ENCODE measurements around the gene RGS19.

Gene RGS19

DNA sequence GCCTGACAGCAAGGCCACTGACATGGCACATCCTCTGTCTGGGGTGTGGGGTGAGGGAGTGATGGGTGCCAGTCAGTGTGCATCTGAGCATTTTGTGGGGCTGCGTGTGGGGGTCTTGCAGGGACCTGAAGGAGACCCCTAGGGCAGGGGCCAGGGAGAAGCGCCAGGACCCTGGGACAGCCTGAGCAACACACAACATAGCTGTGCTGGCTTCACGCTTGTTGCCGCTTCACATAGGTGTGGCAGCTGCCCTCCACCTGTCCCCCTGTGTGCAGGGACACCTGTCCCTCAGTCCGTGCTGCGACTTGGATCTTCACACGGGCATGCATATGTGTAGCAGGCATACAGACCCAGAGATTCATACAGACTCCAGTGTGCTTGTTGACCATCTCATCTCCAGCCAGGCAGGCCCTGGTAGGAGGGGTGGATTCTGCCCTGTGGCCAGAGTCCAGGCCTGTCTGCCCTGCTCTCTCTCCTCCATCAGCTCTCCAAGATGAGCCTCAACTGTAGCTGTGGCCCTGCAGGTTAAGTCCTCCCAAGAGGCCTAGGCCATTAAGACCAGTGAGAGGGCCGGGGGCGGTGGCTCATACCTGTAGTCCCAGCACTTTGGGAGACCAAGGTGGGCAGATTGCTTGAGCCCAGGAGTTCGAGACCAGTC lies 31.2 kb upstream of the RGS19 start:
- Histone ChIP-seq H4K20me1 (peaks cover 0 to 38% (median 0%) of the 10 kb centered on the region in 11 experiments; a peak in 7 of 22 replicates), H3K27me3 (peaks cover 0 to 7% (median 0%) of the 10 kb centered on the region in 11 experiments; a peak in 3 of 22 replicates), H3K4me3 (no peak overlapping the region), H3K4me2 (peak overlapping the region in 9 of 11 experiments; percentile 56 to 89 (median 75); a peak in 16 of 22 replicates), H3K4me1 (peaks cover 34 to 78% (median 67%) of the 10 kb centered on the region in 10 experiments), H3K9ac (peak overlapping the region in 4 of 11 experiments; percentile 7 to 41 (median 15); a peak in 2 of 22 replicates), H3K36me3 (no peaks in the 10 kb centered on the region), H3K27ac (no peak overlapping the region), H3K9me3 (replicated peaks in 1 of 11) (no peaks in the 10 kb centered on the region)
- no peak for TF ChIP-seq Cebpa-rat (IDR thresholded peaks at IDR 0.05)

DNA sequence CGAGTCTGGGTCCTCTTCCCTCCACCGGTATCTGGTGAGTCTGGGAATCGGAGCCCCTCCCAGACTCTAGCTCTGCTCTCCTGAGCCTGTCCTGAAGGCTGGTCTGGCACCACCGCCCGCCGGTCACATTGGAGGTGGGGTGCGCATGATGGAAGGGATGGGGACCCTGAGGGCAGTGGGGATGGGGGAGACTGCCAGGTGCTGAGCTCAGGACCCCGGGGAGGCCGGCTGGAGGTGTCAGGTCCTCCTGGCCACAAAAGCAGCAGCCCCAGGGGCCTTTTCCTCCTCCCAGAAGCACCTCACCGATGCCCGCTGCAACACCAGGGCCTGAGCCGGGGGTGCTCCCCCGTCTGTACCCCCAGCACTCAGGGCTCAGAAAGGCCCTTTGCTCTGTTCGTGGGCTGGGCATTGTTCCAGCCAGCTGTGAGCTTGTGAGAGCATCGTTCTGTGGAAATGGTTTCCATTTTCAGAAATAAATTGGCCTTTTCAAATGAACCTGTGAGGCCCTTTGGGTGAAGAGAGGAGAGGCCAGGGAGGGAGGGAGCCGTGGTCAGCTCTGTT lies 30.6 kb upstream of the RGS19 start:
- TF ChIP-seq Cebpa-rat (IDR thresholded peaks at IDR 0.05), result no peak
- no peaks in the 10 kb centered on the region for H3K9me3 ChIP-seq (replicated peaks in 1 of 11)
- peaks cover 34 to 78% (median 67%) of the 10 kb centered on the region in 10 experiments for H3K4me1 ChIP-seq
- no peaks in the 10 kb centered on the region for H3K36me3 ChIP-seq
- no peak overlapping the region for H3K4me3 ChIP-seq
- peaks cover 0 to 35% (median 0%) of the 10 kb centered on the region in 11 experiments; a peak in 7 of 22 replicates for H4K20me1 ChIP-seq
- H3K27me3 ChIP-seq, result peaks cover 0 to 7% (median 0%) of the 10 kb centered on the region in 11 experiments; a peak in 3 of 22 replicates
- H3K9ac ChIP-seq, result peak overlapping the region in 4 of 11 experiments; percentile 7 to 41 (median 15); a peak in 2 of 22 replicates
- no peak overlapping the region for H3K27ac ChIP-seq
- peak overlapping the region in 9 of 11 experiments; percentile 56 to 89 (median 75); a peak in 17 of 22 replicates for H3K4me2 ChIP-seq

DNA sequence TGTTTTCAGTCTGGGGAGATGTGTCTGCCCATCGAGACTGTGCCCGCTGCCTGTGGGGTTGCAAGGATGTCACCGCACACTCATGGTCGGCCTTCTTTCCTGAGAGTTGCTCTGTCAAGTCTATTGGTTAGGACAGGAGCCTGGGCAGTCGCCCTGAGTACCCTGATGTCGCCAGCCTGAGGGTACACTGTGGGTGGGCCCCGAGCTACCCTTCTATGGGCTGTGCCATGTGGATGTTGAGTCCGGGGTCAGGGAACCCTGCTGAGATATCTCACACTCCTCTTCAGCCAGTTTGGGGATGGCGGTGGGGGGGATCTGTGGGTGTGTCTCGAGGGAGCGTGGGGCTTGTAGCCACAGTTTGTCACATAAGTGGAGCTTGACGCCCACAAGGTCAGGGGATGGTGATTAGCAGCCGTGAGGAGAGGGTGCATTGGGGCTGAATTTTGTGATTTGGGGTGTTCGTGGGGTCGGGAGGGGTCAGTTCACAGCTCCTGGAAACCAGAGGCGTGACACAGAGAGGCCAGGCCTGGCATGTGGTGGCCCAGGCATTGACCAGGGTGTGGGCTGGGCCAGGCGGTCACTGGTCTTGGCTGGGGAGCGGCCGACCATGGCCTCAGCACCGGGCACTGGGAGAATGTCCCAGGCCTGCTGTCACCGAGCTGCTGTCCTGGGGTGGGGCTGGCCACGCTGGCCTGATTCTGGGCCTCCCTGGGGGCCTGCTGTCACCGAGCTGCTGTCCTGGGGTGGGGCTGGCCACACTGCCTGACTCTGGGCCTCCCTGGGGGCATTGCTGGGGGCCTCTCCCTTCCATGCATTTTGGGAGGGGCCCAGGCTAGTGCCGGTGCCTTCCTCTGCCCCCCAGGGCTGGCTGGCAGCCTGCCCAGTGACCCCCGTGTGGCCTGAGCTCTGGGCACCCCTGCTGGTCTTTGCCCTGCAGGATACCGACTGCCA lies 29.7 kb upstream of the RGS19 start:
- peaks cover 0 to 10% (median under 1%) of the 10 kb centered on the region in 11 experiments; a peak in 9 of 22 replicates for H3K27me3 ChIP-seq
- TF ChIP-seq Cebpa-rat (IDR thresholded peaks at IDR 0.05), result no peak
- peak overlapping the region in 3 of 11 experiments; percentile 13 to 41 (median 18); a peak in 2 of 22 replicates for H3K9ac ChIP-seq
- H3K27ac ChIP-seq, result no peak overlapping the region
- no peak overlapping the region for H3K4me3 ChIP-seq
- H4K20me1 ChIP-seq, result peaks cover 0 to 37% (median 0%) of the 10 kb centered on the region in 11 experiments; a peak in 7 of 22 replicates
- peak overlapping the region in 9 of 11 experiments; percentile 56 to 89 (median 75); a peak in 17 of 22 replicates for H3K4me2 ChIP-seq
- no peaks in the 10 kb centered on the region for H3K9me3 ChIP-seq (replicated peaks in 1 of 11)
- peaks cover 34 to 75% (median 67%) of the 10 kb centered on the region in 10 experiments for H3K4me1 ChIP-seq
- no peaks in the 10 kb centered on the region for H3K36me3 ChIP-seq

DNA sequence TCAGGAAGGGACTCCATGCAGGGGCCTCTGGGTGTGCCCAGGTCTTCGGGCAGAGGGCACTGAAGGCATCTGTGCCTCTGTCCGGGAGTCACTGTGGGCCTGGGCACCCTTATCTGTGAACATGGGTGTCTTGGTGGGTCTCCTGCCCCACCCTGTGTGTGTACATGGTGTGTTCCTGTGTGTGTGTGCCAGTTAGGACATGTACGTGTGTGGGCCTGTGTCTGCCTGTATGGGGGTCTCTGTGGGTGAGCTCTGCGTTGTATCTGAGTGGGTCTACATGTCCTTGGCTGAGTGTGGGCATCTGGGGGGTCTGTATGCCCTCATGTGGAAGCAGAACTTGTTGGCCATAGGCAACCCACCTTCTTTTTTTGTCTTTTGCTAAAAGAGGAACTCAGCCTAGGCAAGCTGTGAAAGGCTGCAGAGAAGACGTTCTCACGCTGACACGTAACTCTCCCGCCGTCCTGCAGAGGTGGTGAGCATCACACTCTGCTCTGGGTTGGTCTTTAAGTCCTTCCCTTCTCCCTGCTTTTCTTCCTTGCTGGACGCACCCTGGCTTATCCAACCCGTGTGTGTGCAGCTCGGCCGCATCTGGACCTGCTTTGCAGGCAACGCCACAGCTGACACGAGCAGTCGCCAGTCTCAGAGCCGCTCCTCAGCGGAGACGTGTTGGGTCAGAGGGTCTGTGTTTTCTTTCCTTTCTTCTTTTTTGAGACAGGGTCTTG lies 28.6 kb upstream of the RGS19 start:
- H3K4me3 ChIP-seq, result no peak overlapping the region
- no peaks in the 10 kb centered on the region for H3K9me3 ChIP-seq (replicated peaks in 1 of 11)
- peak overlapping the region in 1 of 11 experiments; percentile 3; a peak in 1 of 22 replicates for H3K9ac ChIP-seq
- peak overlapping the region in 1 of 11 experiments; percentile 46; a peak in 2 of 22 replicates for H3K27ac ChIP-seq
- peaks cover 0 to 43% (median 0%) of the 10 kb centered on the region in 11 experiments; a peak in 7 of 22 replicates for H4K20me1 ChIP-seq
- peaks cover 32 to 75% (median 63%) of the 10 kb centered on the region in 10 experiments for H3K4me1 ChIP-seq
- TF ChIP-seq Cebpa-rat (IDR thresholded peaks at IDR 0.05), result no peak
- peak overlapping the region; percentile 56 to 89 (median 71) for H3K4me2 ChIP-seq
- H3K36me3 ChIP-seq, result no peaks in the 10 kb centered on the region
- peaks cover 6 to 17% (median 12%) of the 10 kb centered on the region in 11 experiments for H3K27me3 ChIP-seq

DNA sequence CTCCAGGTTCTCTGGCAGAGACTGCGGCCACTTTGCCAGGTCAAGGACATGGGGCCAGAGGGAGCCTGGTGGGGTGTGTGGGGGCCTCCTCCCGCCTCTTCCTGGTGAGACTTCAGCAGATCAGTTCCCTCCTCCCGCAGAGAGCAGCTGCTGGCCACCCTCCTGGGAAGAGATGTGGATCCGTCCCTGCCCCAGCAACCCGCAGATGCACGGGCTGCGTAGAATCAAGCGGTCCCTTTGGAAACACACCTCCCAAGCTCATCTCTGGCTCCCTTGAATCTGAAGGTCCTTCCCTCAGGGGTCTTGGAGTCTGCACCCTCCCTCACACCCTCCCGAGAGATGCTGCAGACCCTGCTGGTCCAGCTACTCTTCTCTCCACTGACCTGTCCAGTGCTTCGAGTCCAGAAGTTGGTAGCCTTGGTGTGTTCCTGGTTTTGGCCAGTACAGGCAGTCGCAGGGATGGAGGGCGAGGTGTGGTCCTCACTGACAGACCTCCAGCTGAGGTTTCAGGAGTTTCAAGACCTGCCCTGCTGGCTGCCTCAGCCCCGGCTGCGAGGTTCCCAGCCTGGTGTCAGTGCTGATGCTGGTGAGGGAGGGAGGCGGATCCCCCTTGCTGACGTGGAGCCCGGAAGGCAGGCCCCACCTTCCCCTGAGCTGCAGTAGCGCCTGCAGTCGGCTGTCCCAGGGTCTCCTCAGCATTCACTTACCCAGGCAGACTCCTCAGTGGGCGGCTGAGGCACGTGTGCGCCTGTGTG lies 27.8 kb upstream of the RGS19 start, which contains the start of gene NPBWR2:
TSS of gene NPBWR2 (minus strand) at position 585 of the 755 bp plus-strand sequence. CDS start 734 bp downstream, outside the sequence.
- Histone ChIP-seq H3K27me3 (peaks cover 14 to 21% (median 19%) of the 10 kb centered on the region in 11 experiments), H4K20me1 (peaks cover 0 to 45% (median 0%) of the 10 kb centered on the region in 11 experiments; a peak in 6 of 22 replicates), H3K36me3 (no peaks in the 10 kb centered on the region), H3K27ac (peak within 1 kb of the TSS in 1 of 11 experiments; percentile 46; a peak in 2 of 22 replicates), H3K4me2 (peak within 1 kb of the TSS; percentile 56 to 89 (median 71)), H3K4me1 (peaks cover 25 to 73% (median 59%) of the 10 kb centered on the region in 10 experiments), H3K9me3 (replicated peaks in 1 of 11) (no peaks in the 10 kb centered on the region), H3K4me3 (no peak within 1 kb of the TSS), H3K9ac (peak within 1 kb of the TSS in 1 of 11 experiments; percentile 3; a peak in 1 of 22 replicates)
- no peak for TF ChIP-seq Cebpa-rat (IDR thresholded peaks at IDR 0.05)

DNA sequence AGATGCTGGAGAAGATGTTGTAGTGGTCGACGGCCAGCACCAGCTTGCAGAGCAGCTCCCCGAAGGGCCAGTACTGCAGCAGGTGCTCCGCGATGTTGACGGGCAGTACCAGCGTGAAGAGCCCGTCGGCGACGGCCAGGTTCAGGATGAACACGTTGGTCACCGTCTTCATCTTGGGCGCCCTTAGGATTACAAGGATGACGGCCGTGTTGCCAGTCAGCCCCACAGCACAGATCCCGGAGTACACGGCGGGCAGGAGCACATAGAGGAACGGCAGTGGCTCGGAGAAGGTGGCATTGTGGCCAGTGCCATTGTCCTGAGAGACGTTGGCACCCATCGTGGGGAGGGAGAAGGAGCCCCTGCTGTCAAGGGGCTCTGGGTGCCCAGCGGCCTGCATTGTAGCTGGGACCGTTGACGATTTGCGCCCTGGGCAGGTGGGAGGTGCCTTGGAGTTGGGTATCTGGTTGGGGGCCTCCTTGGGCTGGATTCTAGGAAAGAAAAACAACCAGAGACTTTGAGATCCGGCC lies 27.2 kb upstream of the RGS19 start:
- Histone ChIP-seq H3K9me3 (replicated peaks in 1 of 11) (no peaks in the 10 kb centered on the region), H3K4me1 (peaks cover 22 to 71% (median 58%) of the 10 kb centered on the region in 10 experiments), H3K4me2 (peak overlapping the region in 6 of 11 experiments; percentile 71 to 89 (median 80); a peak in 2 of 22 replicates), H3K36me3 (no peaks in the 10 kb centered on the region), H3K4me3 (no peak overlapping the region), H3K27ac (no peak overlapping the region), H3K27me3 (peaks cover 20 to 28% (median 26%) of the 10 kb centered on the region in 11 experiments), H3K9ac (no peak overlapping the region), H4K20me1 (peaks cover 0 to 45% (median 2%) of the 10 kb centered on the region in 11 experiments; a peak in 9 of 22 replicates)
- no peak for TF ChIP-seq Cebpa-rat (IDR thresholded peaks at IDR 0.05)

DNA sequence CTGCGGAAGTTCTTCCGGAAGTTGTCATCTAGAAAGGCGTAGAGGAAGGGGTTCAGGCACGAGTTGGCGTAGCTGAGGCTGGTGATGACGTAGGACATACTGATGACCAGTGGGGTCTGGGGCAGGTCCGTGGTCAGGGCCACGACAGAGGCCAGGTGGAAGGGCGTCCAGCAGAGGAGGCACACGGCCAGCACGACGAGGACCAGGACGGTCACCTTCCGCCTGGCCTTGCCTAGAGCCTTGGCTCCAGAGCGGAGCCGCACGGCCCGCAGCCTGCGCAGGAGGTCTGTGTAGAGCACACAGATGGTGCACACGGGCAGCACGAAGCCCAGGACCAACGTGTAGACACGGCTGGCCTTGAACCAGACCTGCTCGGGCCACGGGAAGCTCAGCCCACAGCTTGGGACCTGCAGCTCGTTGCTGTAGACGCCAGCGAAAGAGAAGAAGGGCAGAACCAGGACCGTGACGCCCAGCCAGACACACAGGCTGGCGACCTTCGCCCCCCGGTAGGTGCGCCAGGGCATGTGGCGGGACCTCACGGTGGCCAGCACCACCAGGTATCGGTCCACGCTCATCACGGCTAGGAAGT lies 26.6 kb upstream of the RGS19 start:
- Histone ChIP-seq H3K27me3 (peaks cover 26 to 34% (median 31%) of the 10 kb centered on the region in 11 experiments), H3K9ac (no peak overlapping the region), H3K4me2 (no peak overlapping the region), H3K27ac (no peak overlapping the region), H4K20me1 (peaks cover 0 to 51% (median 7%) of the 10 kb centered on the region in 11 experiments; a peak in 10 of 22 replicates), H3K36me3 (no peaks in the 10 kb centered on the region), H3K4me3 (no peak overlapping the region), H3K4me1 (peaks cover 21 to 71% (median 59%) of the 10 kb centered on the region in 10 experiments), H3K9me3 (replicated peaks in 1 of 11) (no peaks in the 10 kb centered on the region)
- TF ChIP-seq Cebpa-rat (IDR thresholded peaks at IDR 0.05), result no peak
